NCI-H526 treated with DMSO at 0.1 percent for 48 hours (cell line): ENCODE data around the gene ASZ1.
"Not testable (repeated sequence)": the region's sequence is repeated elsewhere in the genome, so short reads cannot be mapped to it uniquely, and the experiment has no call there.

Experiments used
- DNase-seq: peaks from one replicate; lab custom pipeline; 2025; lab: John Stamatoyannopoulos, UW

ASZ1 gene, protein sequence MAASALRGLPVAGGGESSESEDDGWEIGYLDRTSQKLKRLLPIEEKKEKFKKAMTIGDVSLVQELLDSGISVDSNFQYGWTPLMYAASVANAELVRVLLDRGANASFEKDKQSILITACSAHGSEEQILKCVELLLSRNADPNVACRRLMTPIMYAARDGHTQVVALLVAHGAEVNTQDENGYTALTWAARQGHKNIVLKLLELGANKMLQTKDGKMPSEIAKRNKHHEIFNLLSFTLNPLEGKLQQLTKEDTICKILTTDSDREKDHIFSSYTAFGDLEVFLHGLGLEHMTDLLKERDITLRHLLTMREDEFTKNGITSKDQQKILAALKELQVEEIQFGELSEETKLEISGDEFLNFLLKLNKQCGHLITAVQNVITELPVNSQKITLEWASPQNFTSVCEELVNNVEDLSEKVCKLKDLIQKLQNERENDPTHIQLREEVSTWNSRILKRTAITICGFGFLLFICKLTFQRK

DNA sequence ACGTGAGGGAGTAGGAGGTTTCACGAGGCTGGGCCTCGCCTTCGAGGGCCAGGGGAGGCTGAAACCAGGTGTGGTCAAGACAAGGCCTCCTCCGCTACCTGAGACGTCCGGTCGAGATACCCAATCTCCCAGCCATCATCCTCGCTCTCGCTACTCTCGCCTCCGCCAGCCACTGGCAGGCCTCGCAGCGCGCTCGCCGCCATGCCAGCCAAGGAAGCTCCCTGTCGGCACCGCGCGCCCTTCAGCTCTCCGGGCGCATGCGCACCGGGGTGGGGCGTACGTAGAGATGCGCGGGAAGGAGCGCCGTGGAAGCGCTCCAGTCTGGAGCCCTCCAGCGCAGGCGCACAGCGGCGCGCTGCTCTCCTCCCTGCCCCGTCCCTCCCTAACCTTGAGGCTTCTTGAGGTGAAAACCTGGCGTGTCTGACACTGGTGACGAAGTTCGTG, at the start of gene ASZ1:
ASZ1 (minus strand) TSS at position 236 of the 444 bp plus-strand sequence; CDS start at position 203, 33 bp downstream.
- no peak for DNase-seq

DNA sequence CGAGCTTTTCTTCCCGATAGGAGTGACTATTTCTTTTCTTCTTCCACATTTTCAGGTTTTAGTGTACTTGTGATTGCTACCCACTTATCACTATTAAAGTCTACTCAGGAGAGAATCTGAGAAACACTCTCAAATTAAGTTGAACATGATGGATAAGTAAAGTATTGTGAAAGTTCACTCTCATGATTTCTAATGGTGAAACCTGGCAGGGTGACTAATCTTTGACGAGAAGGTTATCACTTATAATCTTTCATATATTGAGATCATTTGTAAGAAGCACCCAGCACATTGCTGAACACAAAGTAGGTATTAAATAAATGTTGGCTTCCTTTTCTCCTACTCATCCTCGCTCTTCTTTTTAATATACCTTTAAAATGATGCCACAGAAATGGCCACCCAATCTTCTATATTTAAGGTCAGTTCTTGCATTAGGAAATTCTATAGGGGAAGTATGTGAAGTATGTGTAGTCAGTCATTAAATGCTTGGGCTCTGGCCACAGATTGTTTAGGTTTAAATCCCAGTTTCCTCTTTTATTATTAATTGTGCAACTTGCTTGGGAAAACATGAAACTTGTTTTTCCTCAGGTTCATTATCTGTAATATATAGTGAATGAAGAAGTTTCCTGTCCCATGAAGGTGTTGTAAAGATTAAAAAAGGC, 49.4 kb upstream of the ASZ1 start:
- no peak for DNase-seq

DNA sequence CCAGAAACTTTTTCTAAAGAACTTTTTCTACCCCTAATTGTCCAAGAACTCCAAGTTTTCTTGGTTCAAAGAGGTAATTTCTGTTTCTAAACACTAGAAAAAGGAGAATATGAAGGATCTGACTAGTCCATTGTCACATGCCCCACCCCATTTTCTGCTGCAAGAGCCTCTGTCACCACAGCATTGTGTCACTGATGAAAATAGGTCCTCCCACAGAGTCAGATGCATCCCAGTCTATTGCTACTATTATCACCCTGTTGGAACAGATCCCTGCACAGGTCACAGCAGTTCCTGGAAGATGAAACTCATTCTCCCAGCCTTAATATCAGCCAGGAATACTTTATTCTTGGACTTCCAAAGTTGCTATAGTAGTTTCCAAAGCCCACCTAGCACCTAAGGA, 45.0 kb upstream of the ASZ1 start:
- no peak for DNase-seq

DNA sequence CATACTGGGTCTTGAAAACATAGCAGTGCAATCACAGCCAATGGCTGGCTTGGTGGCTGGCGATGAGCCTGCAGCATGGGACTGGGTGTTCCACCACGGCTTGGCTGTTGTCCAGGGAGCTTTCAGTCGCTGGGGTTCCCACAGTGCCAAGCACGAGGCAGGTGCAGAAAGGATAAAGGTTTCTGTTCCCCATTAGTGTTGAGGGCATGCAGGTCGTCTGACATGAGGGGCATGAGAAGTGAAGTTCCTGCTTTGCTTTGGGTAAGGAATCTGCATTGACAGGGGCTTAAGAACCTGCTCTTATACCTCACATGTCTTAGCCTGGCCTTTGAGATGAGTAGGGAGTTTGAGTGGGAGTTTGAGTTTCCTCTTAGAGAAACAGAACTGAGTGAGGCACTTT, 43.5 kb upstream of the ASZ1 start:
- DNase-seq: no peak

DNA sequence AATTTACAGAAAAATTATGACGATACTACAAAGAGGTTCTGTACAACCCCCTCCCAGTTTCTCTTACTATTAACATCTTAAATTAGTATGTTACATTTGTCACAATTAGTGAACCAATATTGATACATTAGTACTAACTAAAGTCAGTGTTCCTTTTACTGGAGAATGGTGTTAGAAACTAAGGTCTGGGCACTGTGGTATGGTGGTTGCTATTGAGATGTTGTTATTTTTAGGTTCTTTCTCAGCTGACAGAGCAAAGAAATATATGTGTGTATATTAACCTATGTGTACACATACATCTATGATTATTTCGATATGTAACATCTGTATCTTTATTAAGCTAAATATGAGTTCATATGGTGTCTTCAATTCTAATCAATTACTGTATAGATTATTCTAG, 40.9 kb upstream of the ASZ1 start:
- no peak for DNase-seq

DNA sequence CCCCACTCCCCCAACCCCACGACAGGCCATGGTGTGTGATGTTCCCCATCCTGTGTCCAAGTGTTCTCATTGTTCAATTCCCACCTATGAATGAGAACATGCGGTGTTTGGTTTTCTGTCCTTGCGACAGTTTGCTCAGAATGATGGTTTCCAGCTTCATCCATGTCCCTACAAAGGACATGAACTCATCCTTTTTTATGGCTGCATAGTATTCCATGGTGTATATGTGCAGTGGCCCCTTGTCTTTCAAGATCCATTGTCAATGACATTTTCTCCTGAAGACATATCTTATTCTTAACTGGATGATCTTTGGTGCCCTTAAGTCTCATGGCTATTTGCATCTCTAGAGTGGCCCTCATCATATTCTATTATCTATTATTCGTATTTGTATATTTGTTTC, 33.5 kb upstream of the ASZ1 start:
- not testable (repeated sequence) for DNase-seq

DNA sequence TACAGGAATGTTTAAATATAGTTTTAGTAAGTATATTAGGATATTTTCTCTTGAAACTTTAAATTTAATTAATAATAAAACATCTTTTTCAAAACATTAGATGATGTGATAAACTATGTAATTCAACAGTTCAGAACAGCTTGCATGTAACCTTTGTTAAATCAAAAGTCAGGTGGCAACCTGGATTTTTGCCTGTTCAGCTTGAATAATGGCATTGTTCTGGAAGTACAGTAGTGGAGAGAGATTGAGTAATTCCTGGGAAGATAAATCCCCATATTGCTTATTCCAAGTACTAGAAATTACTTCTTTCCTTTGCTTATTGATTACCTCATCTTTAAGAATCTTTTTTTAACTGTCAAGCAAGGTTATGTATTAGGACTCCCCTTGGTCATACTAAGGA, 32.4 kb upstream of the ASZ1 start:
- no peak for DNase-seq

DNA sequence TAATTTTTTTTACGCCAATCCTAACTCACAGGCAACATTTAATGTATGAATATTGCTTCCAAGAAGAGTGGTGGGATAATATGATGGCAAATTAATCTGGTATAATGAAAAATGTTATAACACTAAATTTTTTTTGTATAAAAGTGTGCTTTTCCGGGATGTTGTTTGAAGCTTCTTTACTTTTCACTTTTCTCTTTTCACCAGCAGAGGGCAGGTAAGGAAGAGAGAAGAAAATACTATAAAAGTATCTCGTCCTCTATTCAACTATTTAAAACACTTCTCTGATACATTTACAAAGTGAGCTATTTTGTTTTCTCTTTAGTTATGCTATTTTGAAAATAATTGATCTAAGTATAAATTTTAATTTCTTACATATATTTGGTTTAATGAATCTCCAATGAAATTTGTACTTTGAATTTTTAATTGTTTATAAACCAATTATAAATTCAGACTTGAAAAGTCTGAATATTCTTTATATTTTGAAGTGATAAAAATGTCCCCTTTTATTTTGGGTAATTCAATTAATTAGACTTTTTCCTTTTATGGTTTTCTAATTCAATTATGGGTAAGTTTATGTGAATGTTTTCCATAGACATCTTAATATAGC, 31.8 kb upstream of the ASZ1 start:
- no peak for DNase-seq

DNA sequence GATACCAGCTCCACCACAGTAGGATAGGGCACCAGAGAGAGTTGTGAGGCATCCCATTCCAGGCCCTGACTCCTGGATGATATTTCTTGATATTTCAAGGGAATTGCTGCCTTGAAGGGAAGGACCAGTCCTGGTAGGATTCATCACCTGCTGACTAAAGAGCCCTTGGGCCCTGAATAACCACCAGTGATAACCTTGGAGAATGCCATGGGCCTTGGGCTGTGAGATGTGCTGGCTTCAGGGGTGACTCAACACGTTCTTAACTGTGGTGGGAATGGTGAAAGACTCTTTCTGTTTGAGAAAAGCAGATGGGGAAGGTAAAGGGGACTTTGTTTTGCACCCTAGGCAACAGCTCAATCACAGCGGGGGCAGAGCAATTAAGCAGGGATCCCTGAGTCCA, 21.4 kb upstream of the ASZ1 start:
- DNase-seq: no peak

DNA sequence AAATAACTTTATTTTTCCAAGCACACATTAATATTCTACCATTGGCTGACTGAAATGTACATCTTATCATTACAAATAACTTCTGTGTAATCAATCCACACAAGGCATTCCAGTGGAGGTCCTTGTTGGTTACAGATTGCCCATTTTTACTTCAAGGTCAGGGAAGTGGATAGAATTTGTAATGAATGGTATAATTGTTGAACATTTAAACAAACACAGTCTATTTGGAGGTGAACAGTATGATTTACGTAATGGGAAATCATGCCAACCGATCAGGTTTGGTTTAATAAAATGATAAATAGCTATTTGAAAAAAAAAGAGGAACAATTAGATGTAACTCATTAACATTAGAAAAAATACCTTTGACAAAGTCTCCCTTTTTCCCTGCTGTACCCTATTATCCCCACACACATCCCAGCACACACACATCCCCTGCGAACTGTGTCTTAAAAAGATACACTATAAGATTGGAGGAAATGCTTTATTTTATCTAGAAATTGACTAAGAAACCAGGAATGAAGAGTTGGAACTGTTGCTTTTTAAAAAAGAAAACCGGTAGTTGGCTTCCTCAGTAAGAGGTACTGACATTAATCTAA, 19.0 kb upstream of the ASZ1 start:
- no peak for DNase-seq

DNA sequence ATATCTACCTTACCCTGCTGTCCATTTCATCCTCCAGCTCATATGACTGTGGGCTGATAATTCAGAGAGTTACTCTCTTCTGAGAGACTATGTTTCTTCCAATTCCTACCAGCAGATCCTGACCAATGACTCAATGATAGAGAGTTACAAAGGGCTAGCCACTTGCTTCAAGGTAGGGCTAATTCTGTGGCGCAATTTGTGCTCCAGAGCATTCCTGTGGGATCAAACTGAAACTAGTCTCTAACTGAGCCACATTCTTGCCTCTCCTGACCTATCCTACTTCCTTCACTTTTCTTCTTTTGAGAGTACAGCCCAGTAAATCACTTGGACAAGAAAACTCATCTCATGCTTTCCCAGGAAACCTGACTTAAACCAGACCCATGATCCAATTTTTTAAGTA, 17.9 kb upstream of the ASZ1 start:
- no peak for DNase-seq

DNA sequence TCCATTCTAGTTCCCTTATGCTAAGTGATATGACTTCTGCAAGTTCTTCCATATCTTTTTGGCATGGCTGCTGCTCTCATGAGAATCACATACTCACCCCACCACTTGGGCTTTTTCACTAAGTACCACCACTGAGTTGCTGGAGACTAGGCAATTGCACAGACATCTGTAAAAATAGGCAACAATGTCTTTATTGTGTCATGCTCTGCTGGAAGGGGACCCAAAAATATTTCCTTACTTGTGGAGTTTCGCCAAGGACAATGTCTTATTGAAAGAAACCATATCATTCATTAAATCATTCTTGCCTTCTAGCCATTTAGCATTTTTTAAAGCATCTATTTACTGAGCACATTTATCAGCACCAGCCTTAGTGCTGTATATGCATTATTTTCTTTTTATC, 17.4 kb upstream of the ASZ1 start:
- DNase-seq: no peak

DNA sequence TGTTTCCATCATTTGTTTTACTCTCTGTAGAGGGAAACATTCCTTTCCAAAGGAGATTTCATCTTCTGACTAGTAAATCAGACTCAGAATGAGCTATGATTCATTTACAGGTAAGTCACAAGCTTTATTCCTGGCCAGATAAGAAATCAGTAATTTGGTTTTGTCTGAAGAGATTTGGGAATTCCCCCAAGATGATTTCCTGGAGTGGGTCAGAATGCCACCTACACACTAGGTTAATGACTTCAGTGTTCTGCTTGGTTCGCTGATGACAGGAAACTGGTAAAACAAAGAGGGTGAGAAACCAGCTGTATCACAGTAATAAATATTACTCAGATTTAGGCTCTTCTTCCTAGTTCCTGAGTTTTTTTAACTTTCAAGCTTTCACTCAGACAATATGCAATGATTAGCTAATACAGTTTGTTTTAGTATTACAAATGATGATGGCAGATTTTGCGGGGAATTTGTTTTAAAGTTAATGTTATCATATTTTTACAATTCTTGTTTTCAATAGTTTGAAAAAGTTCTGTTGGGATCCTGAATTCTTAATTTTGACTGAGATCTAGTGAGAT, 8.3 kb upstream of the ASZ1 start:
- DNase-seq: no peak

DNA sequence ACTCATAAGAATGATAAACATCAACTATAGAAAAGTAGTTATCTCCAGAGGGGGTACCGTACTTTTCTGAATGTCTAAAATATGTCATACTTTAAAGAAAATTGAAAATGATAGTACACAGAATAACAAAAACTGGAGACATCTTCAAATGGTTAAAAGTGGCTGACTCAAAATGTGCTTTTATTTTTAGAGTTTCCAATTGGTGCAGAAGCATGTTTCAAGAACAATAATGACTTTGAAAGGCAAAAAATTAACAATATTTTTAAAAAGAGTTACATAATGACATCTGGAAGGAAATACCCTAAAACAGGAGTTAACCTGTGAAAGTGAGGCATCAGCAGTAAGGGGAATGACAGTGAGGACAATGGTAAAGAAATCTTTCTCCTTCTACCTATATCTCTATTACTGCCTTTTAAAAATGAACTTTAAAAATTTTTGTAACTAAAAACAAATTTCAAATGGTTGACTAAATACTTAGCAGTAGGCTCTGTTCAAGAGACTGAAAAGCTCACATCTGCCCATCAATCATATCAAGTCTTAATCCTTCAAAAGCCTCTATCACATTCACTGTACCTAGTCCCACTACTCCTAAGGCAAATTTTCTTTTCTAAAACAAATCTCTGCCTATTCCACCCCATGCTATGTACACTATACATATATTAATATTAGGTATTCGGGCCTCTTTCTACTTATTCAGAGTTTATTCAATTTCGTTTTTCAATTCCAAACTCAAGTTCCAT, 3.0 kb downstream of the ASZ1 start:
- DNase-seq: no peak

DNA sequence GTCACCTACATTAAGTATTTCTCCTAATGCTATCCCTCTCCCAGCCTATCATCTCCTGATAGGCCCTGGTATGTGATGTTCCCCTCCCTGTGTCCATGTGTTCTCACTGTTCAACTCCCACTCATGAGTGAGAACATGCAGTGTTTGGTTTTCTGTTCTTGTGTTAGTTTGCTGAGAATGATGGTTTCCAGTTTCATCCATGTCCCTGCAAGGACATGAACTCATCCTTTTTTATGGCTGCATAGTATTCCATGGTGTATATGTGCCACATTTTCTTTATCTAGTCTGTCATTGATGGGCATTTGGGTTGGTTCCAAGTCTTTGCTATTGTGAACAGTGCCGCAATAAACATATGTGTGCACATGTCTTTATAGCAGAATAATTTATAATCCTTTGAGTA, 12.7 kb downstream of the ASZ1 start:
- DNase-seq: not testable (repeated sequence)

DNA sequence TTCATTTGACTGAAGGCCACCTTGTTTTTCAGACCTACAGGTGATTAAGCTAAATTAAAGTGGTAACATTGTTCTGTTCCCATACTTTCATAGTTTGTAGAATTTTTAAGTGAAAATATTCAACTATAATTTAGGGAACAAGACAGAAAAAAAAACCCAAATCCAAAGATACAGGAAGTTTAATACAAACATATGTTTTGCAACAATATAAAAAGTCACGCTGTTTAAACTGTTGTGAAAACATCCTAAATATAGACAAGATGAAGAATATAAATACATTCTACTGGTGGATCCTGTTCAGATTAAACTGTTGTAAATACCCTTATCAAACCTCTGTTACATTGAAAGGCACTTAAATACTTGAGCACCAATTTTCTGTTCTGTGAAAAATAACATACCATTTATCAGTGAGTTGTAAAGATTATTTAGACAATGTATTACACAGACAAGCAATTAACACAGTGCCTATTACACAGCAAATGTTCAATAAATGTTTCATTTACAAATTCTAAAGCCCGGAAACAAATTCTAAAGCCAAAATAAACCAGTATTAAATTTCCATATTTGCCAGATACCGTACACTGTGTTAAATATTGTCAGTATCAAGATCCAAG, 14.2 kb downstream of the ASZ1 start:
- DNase-seq: no peak

DNA sequence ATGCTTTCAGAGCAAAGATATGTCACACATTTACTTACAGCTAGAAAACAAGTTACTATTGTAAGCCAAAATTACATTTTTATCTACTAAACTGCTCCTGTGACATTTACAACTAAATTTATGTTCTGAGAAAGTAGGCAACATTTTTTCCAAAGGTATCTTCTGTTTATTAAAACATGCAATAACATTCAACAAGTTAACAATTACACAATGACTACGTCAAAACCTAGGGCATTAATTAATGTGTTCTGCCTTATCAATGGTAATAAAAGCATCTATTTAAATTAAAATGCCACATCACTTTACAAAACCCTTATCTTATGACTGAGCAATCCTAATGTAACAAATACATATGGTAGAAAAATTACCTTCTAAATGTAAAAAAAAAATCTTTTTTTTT, 14.9 kb downstream of the ASZ1 start:
- DNase-seq: no peak

DNA sequence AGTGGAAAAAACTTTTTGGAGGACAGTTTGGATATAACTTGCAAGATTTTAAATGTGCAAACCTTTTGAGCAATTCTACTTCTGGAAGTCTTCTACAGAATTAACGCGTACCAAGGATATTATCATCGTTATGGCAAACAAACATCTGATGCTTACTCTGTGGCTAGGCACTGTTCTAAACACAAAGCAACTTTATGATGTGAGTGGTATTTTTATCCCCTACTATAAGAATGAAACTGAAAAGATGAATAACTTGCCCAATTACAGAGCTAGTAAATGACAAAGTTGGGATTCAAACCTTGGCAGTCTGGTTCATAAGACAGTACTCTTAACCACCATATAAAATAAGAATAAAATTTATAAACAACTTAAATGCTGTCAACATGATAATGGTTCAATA, 15.8 kb downstream of the ASZ1 start:
- DNase-seq: no peak

DNA sequence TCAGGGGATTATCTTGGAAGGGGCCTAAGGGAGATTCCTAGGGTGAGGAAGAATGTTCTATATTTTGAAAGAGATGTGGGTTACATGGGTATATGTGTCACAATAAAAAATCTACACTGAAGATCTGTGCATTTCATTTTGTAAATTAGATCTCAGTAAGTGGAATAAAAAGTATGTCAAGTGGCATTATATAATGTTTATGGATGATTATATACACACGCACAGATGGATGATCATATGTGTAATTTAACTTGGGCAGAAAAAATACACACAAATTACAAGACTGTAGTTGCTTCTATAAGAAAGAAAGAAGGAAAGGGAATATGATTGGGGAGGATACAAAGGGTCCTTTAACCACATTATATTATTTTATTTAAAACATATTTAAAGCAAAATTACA, 18.5 kb downstream of the ASZ1 start:
- no peak for DNase-seq

DNA sequence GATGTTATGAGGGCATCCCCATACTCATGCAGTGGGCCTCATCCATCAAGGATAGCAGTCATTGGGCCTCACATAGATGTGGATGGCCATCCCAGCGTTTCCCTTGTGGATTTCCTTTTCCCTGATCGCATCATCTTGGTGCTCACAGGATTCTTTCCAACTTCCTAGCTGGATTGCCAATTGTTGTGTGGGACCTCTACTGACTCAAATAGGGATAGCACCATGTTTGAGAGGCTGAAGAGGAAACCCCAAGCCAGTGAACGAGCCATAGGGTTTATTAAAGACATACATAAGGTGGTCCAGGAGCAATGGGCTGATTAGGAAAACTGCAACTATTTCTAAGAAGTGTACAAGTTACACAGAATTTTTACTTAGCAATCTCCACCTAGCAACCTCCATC, 21.8 kb downstream of the ASZ1 start:
- no peak for DNase-seq

DNA sequence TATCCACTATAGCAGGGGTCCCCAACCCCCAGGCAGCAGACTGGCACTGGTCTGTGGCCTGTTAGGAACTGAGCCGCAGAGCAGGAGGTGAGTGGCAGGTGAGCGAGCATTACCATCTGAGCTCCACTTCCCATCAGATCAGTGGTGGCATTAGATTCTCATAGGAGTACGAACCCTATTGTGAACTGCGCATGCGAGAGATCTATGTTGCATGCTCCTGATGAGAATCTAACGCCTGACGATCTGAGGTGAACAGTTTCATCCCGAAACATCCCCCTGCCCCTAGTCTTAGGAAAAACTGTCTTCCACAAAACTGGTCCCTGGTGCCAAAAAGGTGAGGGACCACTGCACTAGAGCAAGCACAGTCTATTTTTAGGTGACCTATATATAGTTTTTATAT, 23.6 kb downstream of the ASZ1 start:
- no peak for DNase-seq
